GM19035 (cell line): ENCODE data around the gene ELAVL2.
"Not testable (repeated sequence)": the region's sequence is repeated elsewhere in the genome, so short reads cannot be mapped to it uniquely, and the experiment has no call there.

Experiments
- ATAC-seq: cut with Tn5 transposase; IDR thresholded peaks from one replicate; pipeline ENCODE4 v1.9.1; 2021; ENCODE audit not compliant: unreplicated experiment

The ELAVL2 gene

DNA sequence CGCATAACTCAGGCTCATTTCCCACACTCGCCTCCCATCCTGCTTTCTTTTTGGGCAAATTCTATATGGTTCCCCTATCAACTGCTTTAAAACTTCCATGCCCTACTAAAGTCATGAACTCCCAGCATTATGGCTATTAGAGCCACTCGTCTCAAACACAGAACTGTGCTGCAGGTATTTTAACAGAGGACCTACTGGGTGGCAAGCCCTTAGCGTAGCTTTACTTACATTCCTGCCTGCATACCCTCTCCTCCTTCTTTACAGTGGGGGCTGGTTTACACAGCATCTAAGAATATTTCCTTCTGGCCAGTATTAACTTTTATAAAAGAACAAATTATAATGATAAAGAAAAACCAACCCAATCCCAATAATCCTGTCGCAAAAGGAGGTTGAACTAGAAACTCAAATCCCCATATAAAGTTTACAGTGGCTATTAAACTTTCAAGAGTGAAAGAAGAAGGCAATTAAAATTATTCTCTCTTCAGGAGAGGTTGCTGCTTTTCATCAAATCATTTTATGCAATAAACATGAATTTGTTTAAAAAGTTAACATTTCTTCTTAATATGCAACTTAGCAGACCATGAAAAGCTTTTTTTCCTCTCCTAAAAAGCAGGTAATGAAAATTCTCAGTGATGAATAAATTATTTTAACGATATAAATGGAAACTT lies 100.6 kb downstream of the ELAVL2 start:
- no peak for ATAC-seq

DNA sequence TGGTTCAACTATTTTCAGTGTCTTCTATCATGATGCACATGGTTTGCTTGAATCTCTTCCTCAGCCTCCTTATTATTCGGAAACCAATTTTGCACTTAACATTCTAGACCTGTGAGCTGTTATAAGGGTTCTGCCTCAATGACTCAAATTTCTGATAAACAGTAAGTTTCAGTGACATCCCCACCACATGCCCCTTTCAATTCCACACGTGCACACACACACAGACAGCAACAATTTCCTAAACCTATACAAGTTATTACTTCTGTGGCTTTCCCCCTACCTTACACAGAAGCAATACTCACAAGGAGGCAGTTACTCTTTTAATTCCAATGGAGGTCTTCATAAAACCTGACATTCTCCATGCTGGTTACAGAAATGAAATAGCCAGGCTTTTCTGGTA lies 102.4 kb downstream of the ELAVL2 start:
- no peak for ATAC-seq

DNA sequence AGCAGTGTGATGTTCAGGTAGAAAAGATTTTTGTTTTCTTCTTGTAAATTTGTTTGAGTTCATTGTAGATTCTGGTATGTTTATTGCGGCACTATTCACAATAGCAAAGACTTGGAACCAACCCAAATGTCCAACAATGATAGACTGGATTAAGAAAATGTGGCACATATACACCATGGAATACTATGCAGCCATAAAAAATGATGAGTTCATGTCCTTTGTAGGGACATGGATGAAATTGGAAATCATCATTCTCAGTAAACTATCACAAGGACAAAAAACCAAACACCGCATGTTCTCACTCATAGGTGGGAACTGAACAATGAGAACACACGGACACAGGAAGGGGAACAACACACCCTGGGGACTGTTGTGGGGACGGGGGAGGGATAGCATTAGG lies 103.0 kb downstream of the ELAVL2 start:
- not testable (repeated sequence) for ATAC-seq

DNA sequence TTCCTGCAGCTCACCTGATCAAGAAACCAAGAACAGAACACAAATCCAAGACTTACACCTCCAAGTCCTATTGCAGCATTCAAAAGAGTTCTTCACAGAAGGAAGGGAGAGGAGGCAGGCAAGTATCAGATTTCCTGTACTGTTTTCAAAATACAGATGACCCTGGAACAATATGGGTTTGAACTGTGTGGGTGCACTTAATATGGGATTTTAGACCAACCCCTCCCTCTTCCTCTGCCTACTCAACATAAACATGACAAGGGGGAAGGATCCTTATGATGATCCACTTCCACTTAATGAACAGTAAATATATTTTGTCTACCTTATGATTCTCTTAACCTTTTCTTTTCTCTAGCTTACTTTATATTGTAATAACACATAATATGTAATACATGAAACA lies 104.6 kb downstream of the ELAVL2 start:
- no peak for ATAC-seq

DNA sequence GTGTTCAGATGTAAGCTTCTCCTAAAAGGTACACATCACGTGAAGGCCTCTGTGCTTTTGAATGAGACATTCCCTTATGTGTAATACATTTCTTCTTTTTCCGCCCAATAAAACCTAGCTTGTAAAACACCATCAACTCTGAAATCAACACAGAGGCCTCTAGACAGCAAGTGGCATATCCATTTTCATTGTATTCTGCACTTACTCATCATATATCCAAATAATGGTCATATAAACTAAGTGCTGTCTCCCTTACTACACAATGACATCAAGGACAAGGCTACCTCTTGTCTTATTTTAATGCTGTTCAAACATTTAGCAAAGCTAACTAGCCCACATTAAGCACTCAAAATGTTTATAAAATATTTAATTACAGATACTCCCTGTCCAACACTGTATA lies 108.5 kb downstream of the ELAVL2 start:
- no peak for ATAC-seq

DNA sequence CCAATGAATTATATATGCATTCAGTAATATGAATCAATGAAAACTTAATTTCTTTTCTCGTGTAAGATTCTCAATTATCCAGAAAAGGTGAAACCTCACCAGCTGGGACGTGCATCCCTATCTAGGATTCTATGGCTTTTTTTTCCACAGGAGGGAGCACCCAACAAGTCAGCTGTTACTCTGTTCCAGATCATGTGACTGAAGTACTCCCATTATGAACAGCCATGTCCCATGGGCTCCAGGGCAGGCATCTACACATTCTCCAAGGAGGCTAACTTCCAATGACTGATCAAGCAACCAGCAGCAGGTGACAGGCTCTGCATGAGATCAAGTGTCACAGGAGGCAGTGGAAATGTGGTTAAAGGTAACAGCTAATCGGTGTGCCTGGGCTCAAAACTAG lies 118.8 kb downstream of the ELAVL2 start:
- no peak for ATAC-seq

DNA sequence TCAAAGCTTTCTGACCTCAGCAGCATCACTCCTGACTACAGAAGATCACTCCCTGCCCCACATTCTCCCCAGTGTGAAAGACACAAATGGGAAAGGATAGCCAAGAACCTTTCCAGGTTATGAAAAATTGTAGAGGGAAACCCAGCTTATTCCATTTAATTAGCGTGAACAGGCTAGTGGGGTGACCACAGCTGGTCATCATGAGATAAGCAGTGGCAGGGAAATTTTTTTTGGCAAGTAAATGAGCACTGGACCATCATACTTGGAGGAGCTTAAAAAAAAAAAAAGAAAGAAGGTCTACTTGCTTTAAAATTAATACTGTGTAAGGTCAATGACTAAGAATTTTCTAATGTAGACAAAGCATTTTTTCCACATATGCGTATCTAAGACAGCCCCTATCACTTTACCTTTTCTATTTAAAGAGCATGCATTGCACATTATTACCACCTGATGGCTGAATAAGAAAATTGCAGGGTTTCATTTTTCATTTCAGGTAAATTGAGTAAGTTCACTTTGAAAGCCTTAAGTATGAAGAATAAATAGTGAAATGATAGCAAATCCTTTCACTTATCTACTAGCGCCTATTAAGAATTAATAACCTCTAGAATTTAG lies 123.6 kb downstream of the ELAVL2 start:
- no peak for ATAC-seq

DNA sequence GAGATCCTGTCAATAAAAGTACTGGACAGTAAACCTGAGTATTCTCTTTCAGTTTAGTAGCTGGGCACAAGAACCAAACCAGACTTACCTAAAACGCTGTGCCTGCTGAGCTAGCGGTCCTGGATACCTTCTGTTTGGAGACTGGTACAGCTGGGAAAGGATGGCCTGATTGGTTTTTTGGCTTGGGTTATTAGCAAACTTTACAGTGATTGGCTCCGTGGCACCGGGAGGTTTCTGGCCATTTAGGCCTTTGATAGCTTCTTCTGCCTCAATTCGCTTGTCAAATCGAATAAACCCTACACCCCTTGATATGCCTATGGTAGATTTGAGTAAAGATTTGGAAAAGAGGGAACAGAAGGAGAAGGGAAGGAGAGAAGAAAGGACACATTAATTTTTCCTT lies 124.7 kb downstream of the ELAVL2 start:
- ATAC-seq, result no peak

DNA sequence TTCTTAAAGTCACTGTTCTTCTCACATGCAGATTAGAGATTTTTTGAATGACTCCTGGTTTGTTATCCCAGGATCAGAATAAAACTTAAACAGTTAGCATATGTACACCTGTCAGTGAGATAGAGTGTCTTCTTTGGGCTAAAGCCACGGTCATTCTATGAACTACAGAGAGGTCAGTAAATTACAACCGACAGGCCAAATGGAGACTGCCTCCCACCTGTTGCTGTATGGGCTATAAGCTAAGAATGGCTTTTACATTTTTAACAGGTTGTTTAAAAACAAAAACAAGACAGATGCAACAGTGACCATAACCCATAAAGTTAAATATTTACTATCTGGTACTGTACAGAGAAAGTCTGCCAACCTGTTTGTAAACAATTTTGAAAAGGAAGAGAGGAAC lies 125.7 kb downstream of the ELAVL2 start:
- ATAC-seq, result no peak

DNA sequence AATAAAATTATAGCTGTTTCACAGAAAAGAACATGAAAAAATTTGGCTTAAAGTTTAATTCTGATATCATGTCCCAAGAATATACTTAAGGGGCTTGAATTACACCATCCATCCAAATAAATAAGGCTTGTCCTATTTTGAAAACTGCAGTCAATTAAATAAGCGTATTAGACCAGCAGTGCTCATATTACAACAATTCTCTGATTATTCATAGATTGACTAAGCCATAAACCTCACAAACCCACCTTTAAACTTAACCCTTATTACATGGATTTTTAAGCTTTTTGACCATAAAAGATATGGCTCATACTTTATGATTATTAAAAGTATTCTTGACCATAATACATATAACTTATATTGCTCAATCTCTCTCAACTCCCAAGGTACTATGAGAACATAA lies 127.9 kb downstream of the ELAVL2 start:
- ATAC-seq, result no peak

DNA sequence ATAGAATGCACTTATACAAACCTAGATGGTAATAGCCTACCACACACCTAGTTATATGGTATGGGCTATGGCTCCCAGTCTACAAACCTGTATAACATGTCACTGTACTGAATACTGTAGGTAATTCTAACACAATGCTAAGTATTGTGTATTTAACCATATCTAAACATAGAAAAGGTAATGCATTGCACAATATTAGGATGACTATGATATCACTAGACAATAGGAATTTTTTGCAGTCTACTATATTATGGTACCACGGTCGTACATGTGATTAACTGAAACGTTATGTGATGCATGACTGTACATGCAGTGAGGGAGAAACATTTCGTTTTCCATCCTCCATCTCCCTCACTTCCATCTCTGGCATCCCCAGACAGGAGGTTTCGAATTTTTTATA lies 130.5 kb downstream of the ELAVL2 start:
- no peak for ATAC-seq

DNA sequence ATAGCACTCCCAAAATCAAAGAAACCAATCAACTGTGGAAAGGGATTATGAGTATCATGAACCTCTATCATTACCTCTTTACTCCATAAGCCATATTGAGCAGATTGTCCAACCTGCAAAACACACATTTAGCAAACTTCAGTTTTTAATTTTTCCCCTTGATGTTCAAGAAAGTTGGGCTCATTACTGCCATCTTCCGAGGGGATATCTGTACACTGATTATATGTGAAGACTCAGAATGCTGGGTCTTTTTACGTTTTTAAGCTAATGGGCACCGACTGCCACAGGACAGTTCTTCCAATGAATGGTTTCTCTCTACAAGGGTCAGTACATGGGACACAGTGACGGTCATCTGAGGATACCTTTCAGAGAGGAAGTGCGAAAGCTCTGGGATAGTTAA lies 132.7 kb downstream of the ELAVL2 start:
- no peak for ATAC-seq

DNA sequence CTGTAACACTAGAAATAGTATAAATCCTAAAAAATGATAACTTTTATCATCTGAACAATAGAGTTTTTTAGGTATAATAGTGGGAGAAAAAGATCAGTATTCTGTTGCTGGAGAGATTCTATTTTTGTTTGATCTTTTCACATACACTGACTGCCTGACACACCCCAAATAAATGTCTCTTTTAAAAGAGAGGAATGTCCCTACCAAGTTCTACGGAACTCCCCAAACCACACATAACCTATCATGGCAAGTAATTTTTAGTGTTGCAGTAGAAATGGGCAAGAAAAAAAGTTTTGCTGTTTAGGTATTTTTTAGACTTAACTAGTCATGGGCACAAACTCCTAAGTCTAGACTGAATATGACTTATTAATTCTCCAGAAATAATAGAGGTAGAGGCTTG lies 139.1 kb downstream of the ELAVL2 start:
- ATAC-seq, result no peak

DNA sequence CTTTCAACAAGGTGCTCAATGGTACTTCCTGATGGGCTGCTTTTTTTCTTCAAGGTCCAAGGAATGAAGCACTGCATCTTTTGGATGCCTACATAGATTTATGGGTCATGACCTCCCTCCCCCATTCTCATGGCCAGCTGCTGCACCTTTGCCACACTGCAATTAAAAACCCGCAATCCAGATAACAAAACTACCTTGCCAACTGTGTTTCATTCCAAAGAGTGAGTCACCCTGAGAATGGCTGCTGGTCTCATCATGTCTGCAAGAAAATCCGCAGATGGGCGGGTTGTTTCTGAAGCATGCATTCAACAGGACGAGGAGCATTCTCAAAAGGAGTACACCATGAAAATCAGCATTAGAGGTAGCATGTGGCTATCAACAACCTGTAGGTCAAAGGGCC lies 139.8 kb downstream of the ELAVL2 start:
- ATAC-seq, result no peak

DNA sequence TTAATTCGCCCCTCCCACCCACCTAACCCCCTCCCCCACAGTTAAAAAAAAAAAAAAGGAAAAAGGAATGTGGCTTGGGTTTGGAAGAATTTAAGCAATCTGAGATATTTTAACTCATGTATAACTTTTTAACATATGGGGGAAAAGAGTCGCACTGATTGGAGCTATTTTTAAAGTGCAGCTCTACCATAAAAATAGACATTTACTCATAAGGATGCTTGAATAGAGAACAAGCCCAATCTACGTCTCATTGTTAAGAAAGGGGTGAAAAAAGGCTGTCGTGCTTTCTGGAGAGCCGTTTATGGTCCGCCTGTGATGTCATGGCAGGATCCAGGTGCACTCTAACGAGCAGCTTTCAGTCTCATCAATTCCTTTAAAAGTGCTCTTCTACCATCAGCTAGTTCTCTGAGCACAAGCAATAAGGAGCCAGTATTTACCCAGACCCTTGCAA lies 142.4 kb downstream of the ELAVL2 start:
- ATAC-seq, result no peak

DNA sequence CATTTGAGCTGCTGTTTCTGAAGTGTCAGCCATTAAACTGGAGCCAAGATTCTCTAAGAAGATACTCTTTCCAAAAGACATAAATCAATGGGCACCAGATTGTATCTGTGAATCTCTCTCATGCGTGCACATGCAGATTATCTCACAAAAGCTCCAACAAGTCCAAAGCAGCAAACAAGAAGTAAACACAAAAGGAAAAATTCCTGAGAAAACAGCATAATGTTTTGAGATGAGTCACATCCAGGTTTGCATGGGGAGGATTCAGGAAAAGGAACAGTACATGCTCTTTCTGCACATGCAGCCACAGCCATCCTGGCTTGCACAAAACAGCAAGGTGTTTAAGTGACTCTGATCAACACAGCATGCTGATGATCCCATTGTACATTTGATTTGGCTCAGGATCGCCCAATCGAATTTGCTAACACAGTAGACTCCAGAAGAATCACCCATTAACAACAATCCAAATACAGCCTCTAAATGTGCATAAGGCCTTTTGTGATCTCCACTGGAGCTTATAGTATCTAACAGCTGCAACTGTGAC lies 143.1 kb downstream of the ELAVL2 start:
- ATAC-seq, result no peak

DNA sequence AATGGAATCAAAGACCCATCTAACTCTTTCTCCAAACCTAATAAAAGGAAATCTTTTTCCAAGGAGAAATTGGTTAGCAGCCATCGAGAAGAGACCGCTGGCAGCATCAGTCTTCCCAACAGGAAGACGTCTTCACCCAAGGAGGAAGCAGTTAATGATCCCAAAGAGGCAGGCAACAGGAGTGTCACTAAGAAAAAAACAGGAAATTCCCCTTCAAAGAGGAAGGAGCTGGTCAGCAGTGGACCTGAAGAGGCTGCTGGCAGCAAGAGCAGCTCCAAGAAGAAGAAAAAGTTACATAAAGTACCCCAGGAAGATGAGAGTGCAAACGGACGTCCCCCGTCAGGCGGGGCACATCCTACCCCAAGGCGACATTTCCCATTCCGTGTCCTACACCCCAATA lies 143.7 kb downstream of the ELAVL2 start:
- no peak for ATAC-seq

DNA sequence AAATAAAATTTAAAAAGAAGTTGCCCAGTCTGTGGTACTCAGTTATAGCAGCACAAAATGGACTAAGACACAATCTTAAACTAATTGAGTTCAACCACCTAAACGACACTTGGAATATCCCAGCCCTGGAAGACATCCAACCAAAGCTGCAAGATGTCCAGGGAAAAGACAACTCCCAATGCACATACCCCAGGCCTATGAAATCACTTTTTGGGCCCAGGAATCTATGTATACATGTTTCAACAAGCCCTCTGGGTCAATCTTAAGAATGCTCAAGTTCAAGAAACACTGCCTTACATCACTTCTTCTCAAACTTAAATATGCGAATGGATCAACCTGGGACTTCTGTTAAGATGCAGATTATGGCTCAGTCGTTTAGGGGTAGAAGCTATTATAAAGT lies 148.6 kb downstream of the ELAVL2 start:
- no peak for ATAC-seq

DNA sequence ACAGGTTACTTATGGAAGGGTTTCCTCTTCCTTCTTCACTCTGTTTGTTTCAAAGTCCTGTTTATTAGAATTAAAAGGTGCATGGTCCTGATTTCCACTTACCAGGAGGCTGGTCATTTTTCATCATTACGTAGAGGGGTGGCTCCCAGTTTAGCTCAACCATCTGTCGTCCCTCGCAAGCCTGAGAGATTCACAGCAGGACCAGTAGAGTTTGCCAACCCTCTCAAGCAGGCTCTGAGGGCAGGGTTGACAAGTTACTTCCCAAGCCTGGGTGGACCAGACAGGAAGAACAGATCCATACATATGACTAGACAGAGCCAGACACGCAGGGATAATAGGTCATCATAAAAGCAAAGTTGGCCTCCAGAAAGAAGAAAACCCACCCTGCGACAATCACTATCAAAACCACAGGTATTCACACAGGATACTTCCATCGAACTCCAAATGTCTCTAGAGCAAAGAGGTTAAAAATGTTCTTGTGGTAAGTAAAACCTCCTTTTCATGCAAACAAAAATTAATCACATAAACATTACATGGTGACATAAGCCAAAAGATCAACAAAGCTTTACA lies 151.9 kb downstream of the ELAVL2 start:
- ATAC-seq, result no peak

DNA sequence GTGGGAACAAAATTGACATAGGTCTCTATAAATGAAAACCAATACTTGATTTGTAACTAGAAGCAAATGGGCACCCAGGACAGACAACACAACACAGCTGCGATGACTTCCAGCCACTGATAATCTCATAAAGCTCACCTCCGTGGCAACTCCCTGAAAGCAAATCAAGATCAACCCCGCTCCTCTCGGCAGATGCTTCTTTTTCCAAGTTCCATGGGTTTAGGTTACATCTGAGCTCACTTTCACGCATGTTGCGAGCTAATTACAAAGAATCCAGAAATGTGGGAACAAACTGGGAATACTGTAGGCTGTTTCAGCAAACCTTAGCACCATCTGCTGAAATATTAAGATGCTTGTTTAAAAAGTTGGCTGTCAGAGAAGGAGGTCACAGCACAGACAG lies 153.9 kb downstream of the ELAVL2 start:
- no peak for ATAC-seq

DNA sequence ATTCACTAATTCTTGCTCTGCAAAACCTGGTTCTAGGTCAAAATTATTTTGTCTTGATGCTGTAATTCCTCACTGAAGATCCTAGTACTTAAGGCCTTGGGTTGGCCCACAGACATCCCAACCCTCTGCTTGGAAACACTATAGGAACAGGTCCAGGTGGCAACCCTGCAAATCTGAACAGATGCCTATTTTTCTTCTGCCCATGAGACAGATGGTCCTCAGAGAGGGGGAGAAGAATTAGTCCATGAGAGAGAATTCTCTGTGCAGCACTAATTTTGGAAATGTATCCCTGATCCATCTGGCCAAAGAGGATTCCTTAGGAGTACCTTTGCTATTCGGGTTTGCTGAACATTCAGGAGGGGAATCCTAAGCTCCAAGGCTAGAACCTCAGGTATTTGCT lies 156.3 kb downstream of the ELAVL2 start:
- no peak for ATAC-seq

DNA sequence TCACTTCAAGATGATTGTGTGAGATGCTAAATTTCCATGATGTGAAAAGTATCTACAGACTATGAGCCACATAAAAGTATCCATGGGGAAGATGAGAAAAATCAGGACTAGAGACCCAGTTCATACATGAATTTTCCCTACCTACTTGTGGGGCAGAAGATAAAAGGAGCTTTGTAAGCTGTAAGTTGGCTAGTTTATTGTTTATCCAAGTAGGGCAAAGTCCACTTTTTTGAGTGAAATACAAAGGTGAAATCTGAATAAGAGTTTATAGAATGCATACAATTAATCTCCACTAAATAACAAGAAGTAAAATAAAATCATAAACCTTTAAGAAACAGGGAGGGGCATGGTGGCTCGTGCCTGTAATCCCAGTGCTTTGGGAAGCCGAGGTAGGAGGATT lies 160.4 kb downstream of the ELAVL2 start:
- no peak for ATAC-seq
